Measurements from ENCODE around the gene FRMD7. TPM values are rescaled to one million over a fixed set of nuclear protein-coding genes. Genes with fewer than 3 reads are reported as not detected.

Gene FRMD7
- total RNA-seq, 1 donor from 2014 or later, result not detected

DNA sequence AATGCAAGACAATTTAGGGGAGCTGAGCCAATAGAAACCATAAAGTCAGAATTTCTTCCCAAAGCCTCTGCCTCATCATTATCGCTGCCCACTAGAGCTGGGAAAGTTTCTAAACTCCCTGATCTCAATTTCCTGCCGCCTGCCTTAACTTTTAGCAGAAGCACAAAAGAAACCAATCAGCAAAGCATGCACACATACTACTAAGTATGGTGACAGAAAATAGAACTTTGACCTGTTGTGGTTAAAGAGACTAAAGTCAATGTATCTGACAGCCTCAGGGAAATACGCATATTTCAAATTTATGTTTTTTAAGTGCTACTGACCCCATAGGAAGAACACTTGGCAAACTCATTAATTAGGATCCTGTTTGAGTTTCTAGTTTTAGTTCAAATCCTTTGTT, 94.7 kb downstream of the FRMD7 start:
- TF ChIP-seq CTCF (IDR thresholded peaks at IDR 0.05; ENCODE audit: insufficient read depth, low read length, severe bottlenecking), result no peak
- FAIRE-seq (no peak), DNase-seq (ENCODE audit: low read depth) (no peak)
- Histone ChIP-seq H3K4me3 (ENCODE audit: low read depth, low read length) (no peak overlapping the region), H3K27me3 (ENCODE audit: control insufficient read depth, insufficient read depth, low read length) (no peaks in the 10 kb centered on the region), H3K36me3 (ENCODE audit: control insufficient read depth, insufficient read depth, low read length) (no peaks in the 10 kb centered on the region)

DNA sequence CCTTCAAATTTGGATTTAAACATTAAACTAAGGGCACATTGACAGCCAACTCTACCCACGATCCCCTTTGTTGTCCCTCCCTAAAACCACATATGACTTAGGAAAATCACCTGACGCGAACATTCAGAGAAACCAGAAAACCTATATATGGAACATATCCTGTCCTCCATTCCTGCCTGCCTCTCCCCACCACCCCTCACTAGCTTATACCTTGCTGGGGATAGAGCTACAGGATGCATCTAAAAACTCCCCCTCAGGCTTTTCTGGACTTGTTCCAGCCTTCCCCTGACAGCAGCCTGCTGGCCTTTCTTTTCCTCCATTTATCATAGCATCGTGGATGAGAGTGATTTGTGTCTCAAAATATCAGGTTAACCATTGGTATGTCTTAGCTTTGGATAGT, 96.0 kb downstream of the FRMD7 start:
- FAIRE-seq, result no peak

DNA sequence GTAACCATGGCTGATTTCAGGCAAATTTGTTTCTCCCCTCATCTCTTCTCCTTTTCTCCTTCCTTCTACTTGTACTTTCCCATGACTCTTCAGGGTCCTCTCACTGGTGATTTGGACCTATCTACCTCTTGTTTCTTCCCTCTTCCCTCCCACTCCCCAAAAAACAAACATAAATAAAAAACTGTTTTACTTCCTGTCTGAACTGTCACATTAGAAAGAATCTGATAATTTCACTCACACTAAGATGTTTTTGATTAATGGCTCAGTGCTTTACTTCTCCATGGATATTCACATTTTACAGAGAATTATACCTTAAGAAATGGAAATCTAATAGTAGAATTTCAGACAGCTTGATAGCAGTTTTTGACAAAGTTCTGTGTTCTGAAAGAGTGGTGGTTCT, 97.6 kb downstream of the FRMD7 start:
- no peaks in the 10 kb centered on the region for H3K36me3 ChIP-seq (ENCODE audit: control insufficient read depth, insufficient read depth, low read length)
- H3K27me3 ChIP-seq (ENCODE audit: control insufficient read depth, insufficient read depth, low read length), result no peaks in the 10 kb centered on the region
- H3K4me3 ChIP-seq (ENCODE audit: low read depth, low read length), result no peak overlapping the region
- no peak for TF ChIP-seq CTCF (IDR thresholded peaks at IDR 0.05; ENCODE audit: insufficient read depth, low read length, severe bottlenecking)
- FAIRE-seq (no peak), DNase-seq (ENCODE audit: low read depth) (no peak)

More for the DNA sequence above, 96.0 kb downstream of the FRMD7 start:
- no peak for DNase-seq (ENCODE audit: low read depth)
- H3K27me3 ChIP-seq (ENCODE audit: control insufficient read depth, insufficient read depth, low read length), result no peaks in the 10 kb centered on the region
- H3K4me3 ChIP-seq (ENCODE audit: low read depth, low read length), result no peak overlapping the region
- H3K36me3 ChIP-seq (ENCODE audit: control insufficient read depth, insufficient read depth, low read length), result no peaks in the 10 kb centered on the region
- no peak for TF ChIP-seq CTCF (IDR thresholded peaks at IDR 0.05; ENCODE audit: insufficient read depth, low read length, severe bottlenecking)

Other genes with a start within 250 kb of the FRMD7 start
- 47.9 and 49.9 TPM in 2 replicates for gene STK26, start 104.7 kb downstream of the FRMD7 start, total RNA-seq
- gene RAP2C, start 91.4 kb upstream of the FRMD7 start, total RNA-seq, result 27.9 and 29.4 TPM in 2 replicates

All from bronchial epithelial cell (primary cell).